GM19239 (cell line): Measurements from ENCODE around the gene LSM14B.

ENCODE experiments used
- DNase-seq: peaks from one replicate; pipeline ENCODE4 v3.0.0; 2011; ENCODE audit warnings: low spot score; ENCODE audit not compliant: insufficient read length
- FAIRE-seq: peaks from 2 replicates; lab custom pipeline; 2011; peaks lifted over from hg19 to GRCh38; lab: Jason Lieb, UNC

LSM14B gene

GRCh38 chr20:62160253-62160652 lies 38.0 kb downstream of the LSM14B start:
- DNase-seq, result no peak
- FAIRE-seq, result no peak

GRCh38 chr20:62160876-62161275 lies 38.6 kb downstream of the LSM14B start:
- FAIRE-seq, result no peak
- no peak for DNase-seq

- DNase-seq (no peak), FAIRE-seq (no peak)
Observed at GRCh38 chr20:62161347-62161746, 39.1 kb downstream of the LSM14B start.

GRCh38 chr20:62162765-62163484 lies 40.6 kb downstream of the LSM14B start:
- DNase-seq (no peak), FAIRE-seq (no peak)

- no peak for DNase-seq
- no peak for FAIRE-seq
Observed at GRCh38 chr20:62163485-62163865, 41.2 kb downstream of the LSM14B start.

DNA sequence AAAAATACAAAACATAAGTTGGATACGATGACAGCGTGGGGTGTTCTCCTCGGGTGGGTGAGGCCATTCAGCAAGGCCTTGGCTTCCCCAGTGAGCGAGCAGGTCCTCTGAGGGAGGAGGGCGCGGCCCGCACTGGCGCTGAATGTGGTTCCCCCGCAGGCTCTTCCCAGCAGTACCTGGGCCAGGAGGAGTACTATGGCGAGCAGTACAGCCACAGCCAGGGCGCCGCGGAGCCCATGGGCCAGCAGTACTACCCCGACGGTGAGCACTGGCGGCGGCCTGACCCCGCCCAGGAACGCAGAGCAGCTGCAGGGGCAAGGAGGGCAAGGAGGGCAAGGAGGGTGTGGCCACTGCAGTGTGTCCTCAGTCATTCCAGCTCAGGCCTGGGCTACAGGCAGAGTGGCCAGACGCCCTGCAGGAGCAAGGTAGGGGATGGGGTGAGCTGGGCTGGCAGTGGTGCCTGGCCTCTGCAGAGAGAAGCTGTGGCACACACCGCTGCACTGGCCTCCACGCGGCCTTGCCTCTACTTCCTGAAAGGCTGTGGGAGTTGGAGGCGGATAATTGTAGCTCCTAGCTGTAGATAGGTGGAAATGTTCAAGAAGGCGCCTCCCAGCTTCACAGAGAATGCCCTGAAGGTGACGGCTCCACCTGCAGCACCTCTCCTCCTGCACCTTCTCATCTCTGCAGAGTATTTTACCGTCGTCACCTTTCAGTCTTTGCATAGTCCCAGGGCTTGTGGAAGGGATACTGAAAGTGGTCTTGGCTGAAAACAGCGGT lies 41.9 kb downstream of the LSM14B start:
- FAIRE-seq (no peak), DNase-seq (no peak)

DNA sequence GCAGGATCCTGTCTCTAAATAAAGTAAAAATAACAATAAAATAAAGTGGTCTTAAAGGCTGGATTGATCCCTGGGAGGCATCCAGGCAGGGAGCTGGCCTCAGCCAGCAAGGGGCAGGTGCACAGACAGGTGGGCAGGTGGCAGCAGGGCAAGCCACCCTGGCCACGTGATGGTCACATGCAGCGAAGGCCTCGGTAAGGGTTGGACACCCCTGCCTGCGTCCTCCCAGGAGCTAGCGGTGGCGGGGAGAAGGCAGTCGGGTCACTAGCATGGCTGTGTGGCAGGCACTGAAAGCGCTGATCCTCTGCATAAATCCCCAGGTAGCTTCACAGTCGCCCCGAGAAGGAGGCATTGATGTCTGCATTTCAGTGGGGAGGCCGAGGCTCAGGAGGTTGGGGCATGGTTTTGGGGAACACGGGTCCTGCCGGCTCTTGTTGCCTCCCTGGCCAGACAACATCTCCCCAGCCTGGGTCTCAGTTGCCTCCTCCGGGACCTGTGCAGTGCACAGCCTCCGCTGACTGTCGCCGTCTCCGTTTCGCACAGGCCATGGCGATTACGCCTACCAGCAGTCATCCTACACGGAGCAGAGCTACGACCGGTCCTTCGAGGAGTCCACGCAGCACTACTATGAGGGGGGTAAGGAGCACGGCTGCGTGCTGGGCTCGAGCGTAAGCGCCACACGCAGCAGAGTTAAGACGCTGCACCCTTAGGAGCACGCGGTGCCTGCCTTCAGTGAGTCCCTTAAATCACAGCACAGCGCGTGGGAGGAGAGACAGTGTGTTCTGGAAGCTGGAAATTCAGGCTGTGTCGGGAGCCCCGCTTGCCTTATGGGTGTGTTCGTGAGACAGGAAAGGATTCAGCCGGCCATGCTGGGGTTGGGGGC lies 42.8 kb downstream of the LSM14B start:
- FAIRE-seq, result no peak
- DNase-seq, result no peak

DNA sequence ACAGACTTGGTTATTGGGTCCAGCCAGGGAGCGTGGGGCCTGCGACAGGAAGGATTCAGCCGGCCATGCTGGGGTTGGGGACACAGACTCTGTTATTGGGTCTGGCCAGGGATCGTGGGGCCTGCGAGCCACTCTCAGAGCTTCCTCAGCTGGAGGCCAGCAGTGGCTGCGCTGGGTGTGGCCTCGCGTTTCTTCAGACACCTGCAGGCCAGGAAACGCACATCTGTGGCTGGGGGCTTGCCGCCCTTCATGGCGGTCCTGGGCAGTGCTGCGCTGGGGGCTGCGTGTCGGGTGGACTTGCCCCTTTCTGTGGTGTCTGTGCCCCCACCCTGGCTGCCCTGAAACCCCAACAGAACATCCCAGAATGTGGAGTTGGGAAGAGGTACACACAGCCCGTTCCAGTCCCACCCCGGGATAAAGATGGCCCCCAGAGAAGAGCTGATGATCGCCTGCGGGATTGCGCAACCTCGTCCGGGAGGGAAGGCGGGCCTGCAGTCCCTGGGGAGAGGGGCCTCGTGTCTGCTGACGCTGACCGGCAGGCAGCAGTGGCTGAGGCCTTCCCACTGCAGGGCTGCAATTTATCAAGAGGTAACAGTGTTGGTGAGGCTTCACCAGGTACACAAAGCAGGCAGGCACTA lies 43.6 kb downstream of the LSM14B start:
- DNase-seq (no peak), FAIRE-seq (no peak)

- DNase-seq (no peak), FAIRE-seq (no peak)
Observed at GRCh38 chr20:62167474-62167873, 45.2 kb downstream of the LSM14B start.

DNA sequence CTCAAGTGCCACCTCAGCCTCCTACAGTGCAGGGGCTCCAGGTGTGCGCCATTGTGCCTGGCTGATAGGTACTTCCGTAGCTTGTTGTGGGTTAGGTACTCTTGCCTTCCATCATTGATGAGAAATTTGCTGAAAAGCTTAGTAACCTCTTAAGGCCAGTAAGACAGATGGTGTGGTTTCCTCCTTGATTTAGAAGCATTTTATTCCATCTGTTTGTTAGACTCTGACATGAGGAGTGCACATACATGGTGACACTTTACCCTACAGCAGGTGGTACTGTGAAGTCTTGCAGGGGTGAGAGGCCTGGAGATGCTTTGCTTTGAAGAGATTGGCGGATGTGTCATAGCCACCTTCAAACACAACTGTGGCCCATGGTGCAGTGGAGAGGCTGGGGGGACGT lies 45.8 kb downstream of the LSM14B start:
- no peak for FAIRE-seq
- DNase-seq, result no peak

GRCh38 chr20:62168890-62169435 lies 46.7 kb downstream of the LSM14B start:
- no peak for FAIRE-seq
- no peak for DNase-seq

GRCh38 chr20:62170536-62170935 lies 48.3 kb downstream of the LSM14B start:
- FAIRE-seq (no peak), DNase-seq (no peak)

DNA sequence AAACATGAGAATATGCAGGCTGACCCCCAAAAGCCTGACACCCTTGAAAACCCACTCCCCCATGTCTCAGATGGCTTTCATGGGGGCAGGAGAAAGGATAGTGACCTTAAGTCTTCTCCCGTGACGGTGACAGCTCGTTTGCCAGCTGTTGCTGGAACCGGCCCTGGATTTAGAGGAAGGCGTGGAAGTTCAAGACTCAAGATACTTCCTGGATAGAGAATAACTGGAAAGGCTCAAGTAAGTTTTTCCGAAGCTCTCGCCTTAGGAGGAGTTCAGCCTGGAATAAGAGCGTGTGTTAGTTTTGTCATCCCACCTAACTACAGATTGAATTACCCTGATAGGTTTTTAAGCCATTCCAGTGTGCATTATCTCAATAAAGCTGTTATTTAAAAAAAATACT lies 49.0 kb downstream of the LSM14B start:
- DNase-seq (no peak), FAIRE-seq (no peak)

GRCh38 chr20:62172666-62173065 lies 50.4 kb downstream of the LSM14B start:
- FAIRE-seq (no peak), DNase-seq (no peak)

DNA sequence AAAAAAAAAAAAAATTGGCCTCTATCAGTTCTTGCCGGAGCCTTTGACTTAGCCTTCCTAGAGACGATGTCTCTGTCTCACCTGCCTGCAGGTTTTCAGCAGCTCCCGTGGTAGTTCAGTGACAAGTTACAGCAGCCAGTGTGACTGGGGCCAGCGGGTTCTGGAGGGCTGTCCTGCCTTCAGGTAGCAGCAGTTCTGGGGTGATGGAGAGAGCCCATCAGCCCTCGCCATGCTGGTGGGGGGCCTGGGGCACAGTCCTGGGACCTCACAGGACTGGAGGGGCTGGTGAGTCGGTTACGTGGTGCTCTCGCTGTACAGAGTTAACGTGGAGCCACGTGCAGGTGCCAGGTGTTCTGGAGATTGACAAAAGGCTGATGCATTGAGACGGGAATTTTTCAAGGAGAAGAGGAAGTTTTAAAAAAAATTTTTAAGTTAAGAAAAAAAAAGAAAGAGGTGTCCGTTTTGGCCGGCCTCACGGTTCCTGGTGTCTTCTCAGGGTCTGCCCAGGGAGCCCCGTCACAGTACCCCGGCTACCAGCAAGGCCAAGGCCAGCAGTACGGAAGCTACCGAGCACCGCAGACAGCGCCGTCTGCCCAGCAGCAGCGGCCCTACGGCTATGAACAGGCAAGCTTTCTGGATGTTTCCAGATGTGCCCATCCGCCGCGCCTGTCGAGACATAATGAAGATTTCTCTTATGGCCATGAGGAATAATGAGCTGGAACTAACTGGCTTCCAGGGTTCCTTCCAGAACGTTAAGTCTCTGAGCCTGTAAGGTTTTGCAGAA lies 51.9 kb downstream of the LSM14B start:
- FAIRE-seq (no peak), DNase-seq (no peak)

GRCh38 chr20:62174870-62175624 lies 52.8 kb downstream of the LSM14B start:
- FAIRE-seq, result no peak
- DNase-seq, result no peak

- FAIRE-seq (no peak), DNase-seq (no peak)
Observed at GRCh38 chr20:62175711-62176110, 53.4 kb downstream of the LSM14B start.

GRCh38 chr20:62176866-62177265 lies 54.6 kb downstream of the LSM14B start:
- FAIRE-seq, result no peak
- DNase-seq, result no peak

DNA sequence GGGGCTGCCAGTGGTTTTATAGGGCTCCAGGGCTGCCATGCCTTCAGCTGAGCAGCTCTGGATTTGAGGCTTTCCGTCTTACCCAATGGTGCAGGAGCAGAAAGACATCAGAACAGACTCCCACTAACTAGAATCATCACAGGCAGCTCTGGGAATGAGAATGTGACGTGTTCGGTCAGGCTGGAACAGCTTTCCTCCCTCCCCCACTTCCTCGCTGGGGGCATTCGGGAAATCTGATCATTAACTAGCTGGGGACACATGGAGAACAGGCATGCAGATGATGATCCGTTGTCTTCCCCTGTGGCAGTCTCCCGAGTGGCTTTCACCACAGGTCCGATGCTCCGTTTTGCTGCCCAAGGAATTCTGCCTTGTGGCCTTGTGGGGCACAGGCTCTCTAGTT lies 55.0 kb downstream of the LSM14B start:
- FAIRE-seq (no peak), DNase-seq (no peak)
